Stimulated activated CD8-positive, alpha-beta memory T cell treated with anti-CD3 and anti-CD28 coated beads, Interleukin-4, amount 100 ng/mL, for 24 hours (primary cell): ENCODE measurements around the gene KCTD1.
"Not testable (repeated sequence)": the region's sequence is repeated elsewhere in the genome, so short reads cannot be mapped to it uniquely, and the experiment has no call there.

ENCODE experiments used
- DNase-seq: peaks from one replicate; pipeline ENCODE4 v3.0.0-alpha.2; 2020; ENCODE audit warnings: low read depth

The KCTD1 gene

GRCh38 chr18:26457611-26458353 is 90.6 kb downstream of the KCTD1 start:
- DNase-seq, result no peak

GRCh38 chr18:26457195-26457594 is 91.2 kb downstream of the KCTD1 start:
- no peak for DNase-seq

- no peak for DNase-seq
Observed at GRCh38 chr18:26456070-26456491, 92.3 kb downstream of the KCTD1 start.

GRCh38 chr18:26455639-26456038 is 92.7 kb downstream of the KCTD1 start:
- DNase-seq, result no peak

GRCh38 chr18:26454616-26455015 is 93.7 kb downstream of the KCTD1 start:
- DNase-seq, result no peak

GRCh38 chr18:26454192-26454591 is 94.2 kb downstream of the KCTD1 start:
- DNase-seq, result no peak

GRCh38 chr18:26453386-26453901 is 94.9 kb downstream of the KCTD1 start:
- no peak for DNase-seq

- no peak for DNase-seq
Observed at GRCh38 chr18:26450989-26451682, 97.2 kb downstream of the KCTD1 start.

GRCh38 chr18:26448714-26449159 is 99.6 kb downstream of the KCTD1 start:
- DNase-seq, result no peak

GRCh38 chr18:26443853-26444252 is 104.5 kb downstream of the KCTD1 start:
- no peak for DNase-seq

GRCh38 chr18:26442126-26442525 is 106.2 kb downstream of the KCTD1 start:
- no peak for DNase-seq

- no peak for DNase-seq
Observed at GRCh38 chr18:26440644-26441043, 107.7 kb downstream of the KCTD1 start.

GRCh38 chr18:26439537-26439936 is 108.8 kb downstream of the KCTD1 start:
- no peak for DNase-seq

- no peak for DNase-seq
Observed at GRCh38 chr18:26438980-26439379, 109.4 kb downstream of the KCTD1 start.

- not testable (repeated sequence) for DNase-seq
Observed at GRCh38 chr18:26437634-26438033, 110.7 kb downstream of the KCTD1 start.

- no peak for DNase-seq
Observed at GRCh38 chr18:26436176-26437051, 111.9 kb downstream of the KCTD1 start.

GRCh38 chr18:26435415-26436095 is 112.8 kb downstream of the KCTD1 start:
- DNase-seq, result no peak

GRCh38 chr18:26434887-26435286 is 113.5 kb downstream of the KCTD1 start:
- DNase-seq, result no peak

- DNase-seq, result no peak
Observed at GRCh38 chr18:26432651-26433424, 115.5 kb downstream of the KCTD1 start.

GRCh38 chr18:26429535-26430226 is 118.7 kb downstream of the KCTD1 start:
- DNase-seq, result no peak
